ENCODE results near the gene KLHL36.
"Not testable (repeated sequence)": the region's sequence is repeated elsewhere in the genome, so short reads cannot be mapped to it uniquely, and the experiment has no call there.

KLHL36 gene

DNA sequence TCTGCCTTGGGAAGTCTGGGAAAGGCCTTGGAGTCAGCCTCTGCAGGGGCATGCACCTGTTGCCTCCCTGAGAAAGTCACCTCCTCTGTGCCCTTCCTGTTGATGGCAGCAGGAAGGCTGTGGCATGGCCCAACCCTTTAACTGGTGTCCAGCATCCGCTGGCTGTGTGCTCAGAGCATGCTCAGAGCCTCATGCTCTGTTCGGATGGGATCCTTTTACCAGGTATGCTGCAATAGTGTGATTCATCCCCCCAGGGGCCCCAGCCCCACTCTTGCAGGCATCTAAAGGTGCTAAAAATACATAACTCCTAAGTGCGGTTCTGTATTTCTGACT lies 24.9 kb downstream of the KLHL36 start:
- DNase-seq (ENCODE audit: low read depth) = no peak

DNA sequence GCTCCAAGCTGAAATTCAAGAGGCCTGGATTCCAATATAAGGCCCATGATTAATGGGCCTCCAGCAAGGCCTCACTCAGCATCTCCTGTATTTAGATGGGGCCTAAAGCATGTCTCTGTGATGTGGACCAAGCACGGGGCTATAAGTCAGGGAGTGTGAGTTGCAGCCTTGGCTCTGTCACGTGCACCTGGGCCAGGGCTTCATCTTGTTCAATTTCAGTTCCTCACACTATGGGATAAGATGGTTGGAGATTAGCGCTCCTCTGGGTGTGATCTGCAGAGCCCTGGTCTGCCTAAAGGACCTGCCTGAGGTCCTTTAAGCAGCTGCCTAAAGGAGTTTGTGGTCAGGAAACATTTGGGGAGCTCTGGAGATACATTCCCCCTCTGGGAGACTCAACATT lies 25.2 kb downstream of the KLHL36 start:
- no peak for DNase-seq (ENCODE audit: low read depth)

GRCh38 chr16:84675423-84675822 lies 27.1 kb downstream of the KLHL36 start:
- DNase-seq (ENCODE audit: low read depth) = no peak

- DNase-seq (ENCODE audit: low read depth) = no peak
These were observed 27.6 kb downstream of the KLHL36 start for GRCh38 chr16:84675884-84676283.

GRCh38 chr16:84677017-84677803 lies 28.9 kb downstream of the KLHL36 start:
- DNase-seq (ENCODE audit: low read depth) = no peak

- DNase-seq (ENCODE audit: low read depth) = no peak
These were observed 29.5 kb downstream of the KLHL36 start for GRCh38 chr16:84677849-84678248.

GRCh38 chr16:84678541-84678940 lies 30.2 kb downstream of the KLHL36 start:
- DNase-seq (ENCODE audit: low read depth) = no peak

DNA sequence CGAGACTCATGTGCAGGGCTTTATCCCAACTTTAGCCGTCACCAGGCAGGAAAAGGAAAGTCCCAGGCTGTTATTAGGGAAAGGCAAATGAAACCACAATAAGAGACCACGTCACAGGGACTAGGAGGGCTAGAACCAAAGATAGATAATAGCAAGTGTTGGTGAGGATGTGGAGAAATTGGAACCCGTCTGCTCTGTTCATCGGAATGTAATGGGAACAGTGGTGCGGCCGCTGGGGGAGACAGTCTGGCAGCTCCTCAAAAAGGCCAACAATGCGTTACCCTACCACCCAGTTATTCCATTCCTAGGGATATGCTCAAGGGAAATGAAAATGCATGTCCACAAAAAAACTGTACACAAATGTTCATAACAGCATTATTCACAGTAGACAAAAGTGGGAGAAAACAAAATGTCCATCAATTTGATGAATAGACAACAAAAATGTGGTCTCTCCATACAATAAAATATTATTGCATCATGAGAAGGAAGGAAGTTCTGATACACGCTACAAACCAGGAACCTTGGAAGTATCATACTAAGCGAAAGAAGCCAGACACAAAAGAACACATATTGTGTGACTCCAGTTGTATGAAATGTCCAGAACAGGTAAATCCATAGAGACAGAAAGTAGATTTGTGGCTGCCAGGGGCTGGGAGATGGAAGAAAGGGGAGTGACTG lies 32.0 kb downstream of the KLHL36 start:
- no peak for DNase-seq (ENCODE audit: low read depth)

DNA sequence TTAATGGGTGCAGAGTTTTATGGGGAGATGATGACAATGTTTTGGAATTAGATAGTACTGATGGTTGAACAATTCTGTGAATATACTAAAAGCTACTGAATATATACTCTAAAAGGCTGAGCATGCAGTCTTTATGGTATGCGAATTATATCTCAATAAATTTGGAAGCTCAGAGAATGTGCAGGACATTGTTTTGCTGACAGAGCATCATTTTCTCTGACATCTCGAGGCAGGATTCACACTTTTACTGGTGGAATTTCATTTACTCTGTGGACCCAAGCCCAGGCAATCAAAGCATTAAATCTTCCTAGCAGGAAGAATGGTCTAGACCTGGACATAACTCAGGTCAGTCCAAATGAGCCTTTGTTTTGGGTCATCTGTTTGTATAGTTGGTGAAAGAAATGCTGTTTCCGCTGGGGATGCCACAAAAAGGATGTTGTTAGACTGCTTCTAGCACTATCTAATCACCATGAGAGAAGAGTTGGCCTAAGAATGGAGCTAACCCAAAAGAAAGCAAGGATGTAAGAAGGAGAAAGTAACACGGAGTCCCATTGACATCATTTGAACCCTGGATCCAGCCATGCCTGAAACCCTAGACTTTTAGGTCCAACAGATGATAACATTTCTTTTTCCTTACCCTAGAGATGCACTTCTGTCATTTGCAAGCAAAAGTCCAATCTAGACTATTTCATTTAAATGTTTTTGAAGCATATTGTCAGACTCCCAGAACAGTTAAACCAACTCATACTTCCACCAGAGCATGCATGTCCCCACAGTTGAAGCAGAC lies 32.7 kb downstream of the KLHL36 start:
- DNase-seq (ENCODE audit: low read depth) = no peak

GRCh38 chr16:84683691-84684591 lies 35.6 kb downstream of the KLHL36 start:
- DNase-seq (ENCODE audit: low read depth) = no peak

DNA sequence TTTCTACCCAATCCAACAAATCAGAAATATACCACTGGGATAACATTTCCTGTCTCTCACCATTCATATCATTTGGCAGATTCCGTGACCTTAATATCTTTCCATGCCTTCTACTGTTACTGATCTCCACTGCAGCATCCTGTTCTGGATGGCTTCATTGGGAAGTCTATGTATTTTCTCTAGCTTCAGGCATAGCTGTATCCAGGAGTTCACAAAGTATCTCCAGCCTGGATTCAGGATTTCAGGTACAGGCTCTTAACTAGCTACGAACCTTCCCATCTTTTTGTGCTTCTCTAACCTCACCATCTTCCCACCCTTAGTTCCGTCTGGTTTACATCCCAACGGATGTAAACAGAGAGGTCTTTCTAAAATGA lies 36.3 kb downstream of the KLHL36 start:
- no peak for DNase-seq (ENCODE audit: low read depth)

- no peak for DNase-seq (ENCODE audit: low read depth)
These were observed 36.9 kb downstream of the KLHL36 start for GRCh38 chr16:84685210-84685609.

GRCh38 chr16:84686707-84687298 lies 38.5 kb downstream of the KLHL36 start:
- no peak for DNase-seq (ENCODE audit: low read depth)

GRCh38 chr16:84687715-84688114 lies 39.4 kb downstream of the KLHL36 start:
- DNase-seq (ENCODE audit: low read depth) = peak; percentile 73

GRCh38 chr16:84688163-84688562 lies 39.9 kb downstream of the KLHL36 start:
- not testable (repeated sequence) for DNase-seq (ENCODE audit: low read depth)

DNA sequence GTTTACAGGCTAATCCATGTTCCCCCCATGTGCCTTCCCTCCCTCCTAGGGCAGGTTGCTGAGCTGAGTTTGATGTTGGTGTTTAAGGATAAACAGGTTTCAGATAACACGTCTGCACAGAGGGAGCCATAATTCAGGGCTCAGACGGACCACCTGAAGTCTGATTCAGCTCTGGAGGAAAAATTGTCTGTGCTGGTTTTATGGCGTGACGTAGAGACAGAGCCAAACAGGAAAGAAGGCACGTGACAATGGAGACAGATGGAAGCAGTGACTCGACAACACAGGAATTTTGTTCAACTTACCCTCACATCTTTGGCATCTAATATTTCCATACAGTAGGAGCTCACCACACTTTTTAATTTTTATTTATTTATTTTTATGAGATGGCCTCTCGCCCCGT lies 40.8 kb downstream of the KLHL36 start:
- DNase-seq (ENCODE audit: low read depth) = peak; percentile 65

GRCh38 chr16:84690088-84690819 lies 41.9 kb downstream of the KLHL36 start:
- no peak for DNase-seq (ENCODE audit: low read depth)

- no peak for DNase-seq (ENCODE audit: low read depth)
These were observed 44.3 kb downstream of the KLHL36 start for GRCh38 chr16:84692451-84693214.

GRCh38 chr16:84693869-84694268 lies 45.6 kb downstream of the KLHL36 start:
- not testable (repeated sequence) for DNase-seq (ENCODE audit: low read depth)

DNA sequence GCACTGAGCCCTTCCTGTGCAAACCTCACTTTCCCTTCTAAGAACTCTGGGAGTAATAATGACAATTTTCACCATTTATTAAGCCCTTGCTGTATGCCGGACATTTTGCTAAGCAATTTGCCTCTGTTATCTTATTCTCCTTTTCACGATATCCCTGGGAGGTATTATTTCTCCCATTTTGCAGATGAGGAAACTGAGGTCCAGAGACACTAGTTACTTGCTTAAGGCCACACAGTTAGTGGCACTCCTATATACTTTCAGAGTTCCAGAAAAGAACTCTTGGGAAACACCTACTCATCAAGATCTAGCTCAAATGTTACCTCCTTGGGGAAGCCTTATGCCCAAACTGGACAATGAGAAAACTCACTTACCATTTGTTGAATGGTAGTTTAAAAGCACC lies 46.7 kb downstream of the KLHL36 start:
- no peak for DNase-seq (ENCODE audit: low read depth)

Data from HS-27A (cell line).